ENCODE results near the gene DRC1. TPM values are rescaled to one million over a fixed set of nuclear protein-coding genes. Genes with fewer than 3 reads are reported as not detected.
A peak's percentile ranks its signal among the peaks of the same experiment; 100 is the strongest.

DRC1 gene
- total and polyA plus RNA-seq, 2 donors (not counting 1 experiment from before 2014, with no cell fraction given) = under 0.01 to 0.10 TPM

DNA sequence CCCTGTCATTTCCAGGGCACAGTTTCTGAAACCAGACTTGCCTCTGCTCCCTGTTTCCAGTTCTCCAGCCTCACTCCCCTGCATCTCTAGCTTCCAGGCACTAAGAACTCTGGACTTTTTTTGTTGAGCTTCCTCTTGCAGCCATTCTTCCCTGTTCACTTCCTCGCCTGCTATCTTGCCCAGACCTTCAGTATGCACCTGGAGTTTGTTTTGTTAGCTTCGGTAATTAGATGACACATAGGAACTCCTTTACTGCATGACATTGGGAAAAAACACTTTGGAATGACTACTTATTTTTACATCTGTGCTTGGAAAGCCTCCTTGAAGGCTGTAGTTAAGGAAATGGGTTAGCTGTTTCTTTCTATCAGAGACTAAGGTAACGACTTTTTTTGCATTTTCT, 41.0 kb downstream of the DRC1 start:
- no peak overlapping the region for H3K4me2 ChIP-seq (ENCODE audit: extremely low read depth, insufficient read depth, low read length)
- no peak overlapping the region for H2AFZ ChIP-seq (ENCODE audit: low read length)
- no peaks in the 10 kb centered on the region for H3K9me3 ChIP-seq (ENCODE audit: control insufficient read depth, insufficient read depth, low read depth, low read length)
- no peaks in the 10 kb centered on the region for H3K36me3 ChIP-seq (ENCODE audit: control insufficient read depth, insufficient read depth, low read length)
- peak in 1 of 2 donors; percentile 19 for DNase-seq (ENCODE audit: low read depth in 2 of 2)
- no peak overlapping the region for H3K27ac ChIP-seq (ENCODE audit: insufficient read depth, low read length)
- no peak overlapping the region for H3K9ac ChIP-seq (ENCODE audit: insufficient read depth, low read length)
- no peaks in the 10 kb centered on the region for H3K79me2 ChIP-seq (ENCODE audit: control insufficient read depth, insufficient read depth, low read length)
- TF ChIP-seq CTCF (conservative IDR thresholded peaks at IDR 0.05 in 1 of 2, IDR thresholded peaks at IDR 0.05 in 1 of 2; ENCODE audit: low read depth in 1 of 2, low read length in 2 of 2) = no peak
- no peak for TF ChIP-seq EZH2 (IDR thresholded peaks at IDR 0.05; ENCODE audit: low read length, missing control alignments)
- no peaks in the 10 kb centered on the region for H4K20me1 ChIP-seq (ENCODE audit: control insufficient read depth, extremely low read depth, insufficient read depth, low read length)
- peaks cover 2% of the 10 kb centered on the region for H3K27me3 ChIP-seq (ENCODE audit: control insufficient read depth, insufficient read depth, low read length)
- H3K4me3 ChIP-seq (replicated peaks in 1 of 4; ENCODE audit: control extremely low read depth in 1 of 4, insufficient read depth in 1 of 4, low read depth in 3 of 4, low read length in 4 of 4) = no peak overlapping the region
- H3K4me1 ChIP-seq (ENCODE audit: control insufficient read depth, extremely low read depth, insufficient read depth, low read length) = no peaks in the 10 kb centered on the region

- H3K36me3 ChIP-seq (ENCODE audit: control insufficient read depth, insufficient read depth, low read length) = no peaks in the 10 kb centered on the region
- no peaks in the 10 kb centered on the region for H3K9me3 ChIP-seq (ENCODE audit: control insufficient read depth, insufficient read depth, low read depth, low read length)
- H3K27ac ChIP-seq (ENCODE audit: insufficient read depth, low read length) = no peak overlapping the region
- no peaks in the 10 kb centered on the region for H3K27me3 ChIP-seq (ENCODE audit: control insufficient read depth, insufficient read depth, low read length)
- H2AFZ ChIP-seq (ENCODE audit: low read length) = no peak overlapping the region
- no peak overlapping the region for H3K4me2 ChIP-seq (ENCODE audit: extremely low read depth, insufficient read depth, low read length)
- no peak for DNase-seq (ENCODE audit: low read depth in 2 of 2)
- no peaks in the 10 kb centered on the region for H3K79me2 ChIP-seq (ENCODE audit: control insufficient read depth, insufficient read depth, low read length)
- H3K4me3 ChIP-seq (replicated peaks in 1 of 4; ENCODE audit: control extremely low read depth in 1 of 4, insufficient read depth in 1 of 4, low read depth in 3 of 4, low read length in 4 of 4) = no peak overlapping the region
- no peak overlapping the region for H3K9ac ChIP-seq (ENCODE audit: insufficient read depth, low read length)
- H4K20me1 ChIP-seq (ENCODE audit: control insufficient read depth, extremely low read depth, insufficient read depth, low read length) = no peaks in the 10 kb centered on the region
- H3K4me1 ChIP-seq (ENCODE audit: control insufficient read depth, extremely low read depth, insufficient read depth, low read length) = no peaks in the 10 kb centered on the region
- TF ChIP-seq EZH2 (IDR thresholded peaks at IDR 0.05; ENCODE audit: low read length, missing control alignments) (no peak), CTCF (conservative IDR thresholded peaks at IDR 0.05 in 1 of 2, IDR thresholded peaks at IDR 0.05 in 1 of 2; ENCODE audit: low read depth in 1 of 2, low read length in 2 of 2) (no peak)
These were observed 42.5 kb downstream of the DRC1 start for GRCh38 chr2:26444236-26444635.

- Histone ChIP-seq H3K9me3 (ENCODE audit: control insufficient read depth, insufficient read depth, low read depth, low read length) (no peaks in the 10 kb centered on the region), H3K4me3 (replicated peaks in 1 of 4; ENCODE audit: control extremely low read depth in 1 of 4, insufficient read depth in 1 of 4, low read depth in 3 of 4, low read length in 4 of 4) (no peak overlapping the region), H3K36me3 (ENCODE audit: control insufficient read depth, insufficient read depth, low read length) (no peaks in the 10 kb centered on the region), H4K20me1 (ENCODE audit: control insufficient read depth, extremely low read depth, insufficient read depth, low read length) (no peaks in the 10 kb centered on the region), H3K27me3 (ENCODE audit: control insufficient read depth, insufficient read depth, low read length) (peaks cover 4% of the 10 kb centered on the region), H3K27ac (ENCODE audit: insufficient read depth, low read length) (no peak overlapping the region), H3K4me1 (ENCODE audit: control insufficient read depth, extremely low read depth, insufficient read depth, low read length) (no peaks in the 10 kb centered on the region), H3K79me2 (ENCODE audit: control insufficient read depth, insufficient read depth, low read length) (no peaks in the 10 kb centered on the region), H2AFZ (ENCODE audit: low read length) (no peak overlapping the region), H3K4me2 (ENCODE audit: extremely low read depth, insufficient read depth, low read length) (no peak overlapping the region), H3K9ac (ENCODE audit: insufficient read depth, low read length) (no peak overlapping the region)
- DNase-seq (ENCODE audit: low read depth in 2 of 2) = no peak
- no peak for TF ChIP-seq EZH2 (IDR thresholded peaks at IDR 0.05; ENCODE audit: low read length, missing control alignments)
- no peak for TF ChIP-seq CTCF (conservative IDR thresholded peaks at IDR 0.05 in 1 of 2, IDR thresholded peaks at IDR 0.05 in 1 of 2; ENCODE audit: low read depth in 1 of 2, low read length in 2 of 2)
These were observed 46.9 kb downstream of the DRC1 start for GRCh38 chr2:26448651-26449050.
